ENCODE results near the gene BCL2.

- TF ChIP-seq CTCF (IDR thresholded peaks at IDR 0.05) (no peak), POLR2A (IDR thresholded peaks at IDR 0.05) (no peak), EP300 (IDR thresholded peaks at IDR 0.05) (no peak)
Observed at GRCh38 chr18:63306819-63307550, 12.6 kb downstream of the BCL2 start.

All from ovary (tissue), 3 donors.